IMR-90 (cell line): ENCODE measurements around the gene MT1X. TPM values are rescaled to one million over a fixed set of nuclear protein-coding genes. Genes with fewer than 3 reads are reported as not detected.

Experiments
- ATAC-seq: fragments of 200-7000 bp; cut with Tn5 transposase; 2 replicates; pipeline ENCODE4 v1.9.1; 2020; ENCODE audit warnings: low read depth, mild to moderate bottlenecking, moderate library complexity
- BruUV-seq: library from RNA; stranded (reverse); fragments of 400-500 nt; replicated peaks from 2 replicates; lab custom pipeline; 2021; lab: Mats Ljungman, UMichigan
- CTCF ChIA-PET: fragments of 300-600 bp; formaldehyde crosslinking; extraction: SDS; loops from one replicate; lab custom pipeline; 2021; ENCODE audit warnings: antibody characterized with exemption; lab: Yijun Ruan, JAX
- POLR2A ChIA-PET: fragments of 300-600 bp; sonication (Branson Sonifier 250); formaldehyde crosslinking; loops from one replicate; lab custom pipeline; 2022; ENCODE audit warnings: antibody characterized with exemption; ENCODE audit not compliant: unreplicated experiment; lab: Charles Lee
- DNase-seq: peaks from one replicate; pipeline ENCODE4 v3.0.0; 2013
- H2AFZ ChIP-seq: replicated peaks from 2 replicates; pipeline ENCODE3; 2013; ENCODE audit warnings: low read length, mild to moderate bottlenecking; ENCODE audit not compliant: poor library complexity
- H2AK5ac ChIP-seq: 2 replicates; pipeline ENCODE4 v1.6.1; 2013; ENCODE audit warnings: low read depth, low read length, inconsistent platforms
- H2AK9ac ChIP-seq: replicated peaks from 2 replicates; pipeline ENCODE3; 2013; ENCODE audit warnings: mild to moderate bottlenecking, low read depth, low read length, moderate library complexity; ENCODE audit not compliant: poor library complexity
- H2BK120ac ChIP-seq: 2 replicates; pipeline ENCODE4 v1.6.1; 2013; ENCODE audit warnings: low read depth, low read length, inconsistent platforms
- H2BK15ac ChIP-seq: 3 replicates; pipeline ENCODE4 v1.6.1; 2013; ENCODE audit warnings: low read depth, low read length, inconsistent platforms
- H2BK20ac ChIP-seq: 2 replicates; pipeline ENCODE4 v1.6.1; 2013; ENCODE audit warnings: low read depth, mild to moderate bottlenecking, inconsistent platforms, low read length, moderate library complexity
- H2BK5ac ChIP-seq: 2 replicates; pipeline ENCODE4 v1.6.1; 2013; ENCODE audit warnings: mild to moderate bottlenecking, low read depth, low read length, inconsistent platforms; ENCODE audit not compliant: poor library complexity, severe bottlenecking
- H3K14ac ChIP-seq: replicated peaks from 2 replicates; pipeline ENCODE4 v1.6.1; 2013; ENCODE audit warnings: low read depth, low read length, inconsistent platforms
- H3K18ac ChIP-seq: 2 replicates; pipeline ENCODE4 v1.6.1; 2013; ENCODE audit warnings: low read depth, low read length, control low read depth
- H3K23ac ChIP-seq: 2 replicates; pipeline ENCODE4 v1.6.1; 2013; ENCODE audit warnings: low read depth, low read length, inconsistent platforms
- H3K27ac ChIP-seq: 2 replicates; pipeline ENCODE4 v1.5.1; 2013; ENCODE audit warnings: mild to moderate bottlenecking, control low read depth, low read length; ENCODE audit not compliant: insufficient read depth
- H3K27me3 ChIP-seq: 2 replicates; pipeline ENCODE4 v1.6.1; 2013; ENCODE audit warnings: low read length; ENCODE audit not compliant: control insufficient read depth, insufficient read depth
- H3K36me3 ChIP-seq: 2 replicates; pipeline ENCODE4 v1.6.1; 2013; ENCODE audit warnings: low read length, mixed read lengths; ENCODE audit not compliant: control insufficient read depth, insufficient read depth
- H3K4ac ChIP-seq: 2 replicates; pipeline ENCODE4 v1.6.1; 2013; ENCODE audit warnings: low read depth, low read length, inconsistent platforms
- H3K4me1 ChIP-seq: 2 replicates; pipeline ENCODE4 v1.6.1; 2013; ENCODE audit warnings: low read length, mixed read lengths; ENCODE audit not compliant: control insufficient read depth, insufficient read depth
- H3K4me2 ChIP-seq: 2 replicates; pipeline ENCODE4 v1.6.1; 2013; ENCODE audit warnings: low read depth, mild to moderate bottlenecking, control low read depth, low read length, moderate library complexity
- H3K4me3 ChIP-seq: 2 replicates; pipeline ENCODE4 v1.5.1; 2013; ENCODE audit warnings: low read depth, mild to moderate bottlenecking, control low read depth, low read length, moderate library complexity; ENCODE audit not compliant: insufficient read depth
- H3K56ac ChIP-seq: 2 replicates; pipeline ENCODE4 v1.6.1; 2013; ENCODE audit warnings: low read length, inconsistent platforms; ENCODE audit not compliant: insufficient read depth; ENCODE audit errors: extremely low read depth
- H3K79me1 ChIP-seq, 2 experiments: 2 replicates each; pipeline ENCODE4 v1.6.1; 2013; ENCODE audit warnings: low read length in 2 of 2, inconsistent platforms in 1 of 2, low read depth in 1 of 2
- H3K9ac ChIP-seq: 2 replicates; pipeline ENCODE4 v1.6.1; 2013; ENCODE audit warnings: low read depth, low read length, control low read depth
- H3K9me1 ChIP-seq: 2 replicates; pipeline ENCODE4 v1.6.1; 2013; ENCODE audit warnings: low read length, inconsistent platforms; ENCODE audit not compliant: insufficient read depth
- H3K9me3 ChIP-seq: 2 replicates; pipeline ENCODE4 v1.6.1; 2013; ENCODE audit warnings: low read length; ENCODE audit not compliant: control insufficient read depth, insufficient read depth
- H4K20me1 ChIP-seq: 2 replicates; pipeline ENCODE4 v1.6.1; 2013; ENCODE audit warnings: low read length, inconsistent platforms; ENCODE audit not compliant: insufficient read depth
- H4K5ac ChIP-seq: 2 replicates; pipeline ENCODE4 v1.6.1; 2013; ENCODE audit warnings: mild to moderate bottlenecking, low read depth, low read length, control low read depth
- H4K8ac ChIP-seq, 2 experiments: 2 replicates each; pipeline ENCODE4 v1.6.1; 2013; ENCODE audit warnings: low read depth in 2 of 2, low read length in 2 of 2, control low read depth in 1 of 2, inconsistent platforms in 1 of 2
- H4K91ac ChIP-seq: 2 replicates; pipeline ENCODE4 v1.6.1; 2013; ENCODE audit warnings: low read depth, low read length, inconsistent platforms; ENCODE audit not compliant: insufficient read depth
- BHLHE40 ChIP-seq: fragments of 150-350 bp; IDR thresholded peaks from 2 replicates; pipeline ENCODE4 v1.6.1; 2016; ENCODE audit warnings: mild to moderate bottlenecking, low read depth, low read length
- CEBPB ChIP-seq: IDR thresholded peaks from 2 replicates; pipeline ENCODE4 v1.6.1; 2012; ENCODE audit warnings: low read depth, low read length, improper control_type of control experiment
- CHD1 ChIP-seq: IDR thresholded peaks from 2 replicates; pipeline ENCODE4 v1.6.1; 2012; ENCODE audit warnings: low read depth, low read length, improper control_type of control experiment
- ELK1 ChIP-seq: fragments of 150-350 bp; IDR thresholded peaks from 2 replicates; pipeline ENCODE4 v1.6.1; 2016; ENCODE audit warnings: low read depth, mild to moderate bottlenecking, low read length, moderate library complexity, borderline replicate concordance
- FOS ChIP-seq: fragments of 150-350 bp; IDR thresholded peaks from 2 replicates; pipeline ENCODE4 v1.6.1; 2016; ENCODE audit warnings: low read depth, low read length
- MAFK ChIP-seq: IDR thresholded peaks from 2 replicates; pipeline ENCODE4 v1.6.1; 2012; ENCODE audit warnings: low read depth, low read length, improper control_type of control experiment
- MAZ ChIP-seq: IDR thresholded peaks from 2 replicates; pipeline ENCODE4 v1.6.1; 2012; ENCODE audit warnings: low read depth, mild to moderate bottlenecking, low read length, improper control_type of control experiment, moderate library complexity, borderline replicate concordance
- MXI1 ChIP-seq: IDR thresholded peaks from 2 replicates; pipeline ENCODE4 v1.6.1; 2012; ENCODE audit warnings: low read depth, mild to moderate bottlenecking, low read length, moderate library complexity, borderline replicate concordance
- NFE2L2 ChIP-seq: fragments of 150-350 bp; IDR thresholded peaks from 2 replicates; pipeline ENCODE4 v1.6.1; 2016; ENCODE audit warnings: low read depth, mild to moderate bottlenecking, low read length
- POLR2A ChIP-seq: IDR thresholded peaks from 2 replicates; pipeline ENCODE4 v1.6.1; 2012; ENCODE audit warnings: mild to moderate bottlenecking, low read depth, low read length
- RAD21 ChIP-seq: IDR thresholded peaks from 2 replicates; pipeline ENCODE4 v1.6.1; 2012; ENCODE audit warnings: low read length, improper control_type of control experiment
- RCOR1 ChIP-seq: IDR thresholded peaks from 2 replicates; pipeline ENCODE4 v1.6.1; 2012; ENCODE audit warnings: mild to moderate bottlenecking, low read length, improper control_type of control experiment; ENCODE audit not compliant: insufficient replicate concordance
- RFX5 ChIP-seq: IDR thresholded peaks from 2 replicates; pipeline ENCODE4 v1.8.0; 2012; ENCODE audit warnings: low read depth, mild to moderate bottlenecking, low read length, moderate library complexity
- SMC3 ChIP-seq: fragments of 150-350 bp; IDR thresholded peaks from 2 replicates; pipeline ENCODE4 v1.6.1; 2016; ENCODE audit warnings: low read depth, mild to moderate bottlenecking, antibody characterized with exemption, low read length, moderate library complexity
- WGBS, 2 experiments: methylation state at CpG; one replicate each; pipeline versions ENCODE4 v1.1.5 to v1.1.7; 2013; ENCODE audit warnings: missing lambda C conversion rate in 2 of 2; ENCODE audit not compliant: insufficient read length in 1 of 2; ENCODE audit errors: extremely low coverage in 2 of 2; 5-methylcytosine and 5-hydroxymethylcytosine counted together
- dilution Hi-C: fragments of 300-500 bp; cut with HindIII; formaldehyde crosslinking; loops from one replicate; pipeline ENCODE4 v1.14.3; 2018; ENCODE audit warnings: low sequenced_read_pairs; ENCODE audit not compliant: unreplicated experiment
- in situ Hi-C: fragments of 300-500 bp; cut with MboI; formaldehyde crosslinking; loops from 3 replicates; pipeline ENCODE4 v1.14.3; 2019; ENCODE audit warnings: low sequenced_read_pairs, inconsistent platforms, mixed read lengths
- intact Hi-C: fragments of 100-400 bp; cut with micrococcal nuclease; formaldehyde crosslinking; loops from 2 replicates; pipeline ENCODE4 v1.10.0; 2022
- polyA plus RNA-seq, 3 experiments: library from polyadenylated mRNA; depleted of rRNA; stranded (reverse); fragments of >200 nt; gene quantifications; 2 replicates each; pipeline ENCODE4 v1.2.3, GENCODE V29; 2012; ENCODE audit warnings: low replicate concordance in 1 of 3
- total RNA-seq: library from RNA; depleted of rRNA; stranded (reverse); fragments of >200 nt; gene quantifications from 2 replicates; pipeline ENCODE4 v1.2.3, GENCODE V29; 2012

MT1X gene
- total and polyA plus RNA-seq, 2 of the 4 experiments (the other 2 are of a cell fraction): 5.6 to 170 TPM

GRCh38 chr16:56647641-56648431 lies 34.4 kb upstream of the MT1X start (continued):
- no peak for TF ChIP-seq RCOR1

- H3K9me3 ChIP-seq: 0 out of 2 replicates have a peak, but pooled peaks cover 2% of the 10 kb centered on the region
- no peak overlapping the region for H2BK120ac ChIP-seq
- no peak overlapping the region for H4K5ac ChIP-seq
- H2BK20ac ChIP-seq: no peak overlapping the region
- no peak overlapping the region for H2AK5ac ChIP-seq
- BruUV-seq: no TSS peak
- WGBS, 2 experiments: no CpG with 5 or more reads among the region's 2 CpGs
- H3K9ac ChIP-seq: no peak overlapping the region
- H2AK9ac ChIP-seq: no peak overlapping the region
- H3K4ac ChIP-seq: no peak overlapping the region
- ChIA-PET CTCF (no interaction called here), POLR2A (no interaction called here)
- ATAC-seq (no peak), DNase-seq (no peak)
- H3K14ac ChIP-seq: no peak overlapping the region
- no peaks in the 10 kb centered on the region for H3K36me3 ChIP-seq
- no peaks in the 10 kb centered on the region for H3K4me1 ChIP-seq
- H3K27me3 ChIP-seq: peaks cover 84% of the 10 kb centered on the region
- intact Hi-C loops (no loop called here), in situ Hi-C loops (no loop called here), dilution Hi-C loops (no loop called here)
- no peak overlapping the region for H3K27ac ChIP-seq
- H4K8ac ChIP-seq: no peak overlapping the region
- no peak overlapping the region for H2BK15ac ChIP-seq
- H3K4me2 ChIP-seq: no peak overlapping the region
- no peak overlapping the region for H2AFZ ChIP-seq
- no peaks in the 10 kb centered on the region for H3K79me1 ChIP-seq
- H2BK5ac ChIP-seq: no peak overlapping the region
- H3K56ac ChIP-seq: no peak overlapping the region
- no peaks in the 10 kb centered on the region; the same call in 1 of the 2 replicates for H4K20me1 ChIP-seq
- H3K18ac ChIP-seq: no peak overlapping the region
- 0 out of 2 replicates have a peak, but pooled peaks cover 3% of the 10 kb centered on the region for H3K9me1 ChIP-seq
- TF ChIP-seq MAFK (no peak), MXI1 (no peak), SMC3 (no peak), RAD21 (no peak), POLR2A (no peak), BHLHE40 (no peak), RFX5 (no peak), MAZ (no peak), FOS (no peak), CEBPB (no peak), NFE2L2 (no peak), RCOR1 (no peak), CHD1 (no peak), ELK1 (no peak)
- H3K23ac ChIP-seq: no peak overlapping the region
- H4K91ac ChIP-seq: no peak overlapping the region
- no peak overlapping the region for H3K4me3 ChIP-seq
These were observed 33.0 kb upstream of the MT1X start for GRCh38 chr16:56649271-56649670.
